Measurements from ENCODE around the gene B4GALT3. TPM values are rescaled to one million over a fixed set of nuclear protein-coding genes. Genes with fewer than 3 reads are reported as not detected.

The B4GALT3 gene
- total RNA-seq, 2 donors from 2014 or later: 55.9 to 56.5 TPM

- Mint-ChIP-seq H3K36me3 (ENCODE audit: insufficient read depth in 2 of 2) (peaks cover under 1 to 3% of the 10 kb centered on the region in 2 donors), H3K27me3 (ENCODE audit: low read depth) (no peaks in the 10 kb centered on the region), H3K4me1 (ENCODE audit: low read depth) (peaks cover 50% of the 10 kb centered on the region), H3K9me3 (no peaks in the 10 kb centered on the region), H3K27ac (peak within 1 kb of the TSS; percentile 49), H3K4me3 (peak within 1 kb of the TSS; percentile 87 to 96)
- ATAC-seq (replicated peaks in 1 of 2): no peak
- no peak for DNase-seq
Measured at GRCh38 chr1:161198897-161199431, 21.7 kb upstream of the B4GALT3 start, which contains the start of gene ADAMTS4. ADAMTS4 (minus strand) TSS chr1:161199054; CDS start chr1:161198627, 427 bp downstream.

DNA sequence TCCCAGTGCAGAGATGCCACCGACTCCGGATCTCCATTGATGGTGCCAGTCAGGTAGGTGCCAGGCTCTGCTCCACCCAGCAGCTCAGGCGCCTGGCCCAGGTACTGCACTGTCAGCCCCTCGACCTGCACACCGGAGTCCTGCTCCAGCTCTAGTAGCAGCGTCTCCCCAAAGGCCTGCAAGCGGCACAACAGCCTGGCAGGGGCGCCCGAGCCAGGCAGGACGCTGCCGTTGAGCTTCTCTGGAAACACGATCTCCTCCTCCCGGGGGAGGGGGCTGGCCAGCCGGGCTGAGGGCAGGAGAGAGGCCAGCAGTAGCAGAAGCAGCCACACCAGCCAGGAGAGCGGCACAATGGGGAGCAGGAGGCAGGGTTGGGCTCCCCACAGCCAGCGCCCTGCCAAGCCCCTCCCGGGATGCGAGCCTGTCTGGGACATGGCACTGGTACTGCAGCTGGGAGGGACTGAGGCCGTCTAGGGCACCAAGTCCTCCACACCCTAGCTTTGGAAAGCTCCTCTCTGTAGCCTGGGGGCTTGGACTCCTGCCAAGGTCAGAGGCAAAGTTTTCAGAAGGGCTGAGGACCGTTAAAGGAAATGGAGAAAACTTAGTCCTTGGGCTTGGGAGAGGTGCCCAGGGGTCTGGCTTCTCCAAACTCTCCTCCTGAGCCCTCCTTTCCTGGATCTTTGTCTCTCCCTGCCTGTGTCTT lies 21.0 kb upstream of the B4GALT3 start:
- Mint-ChIP-seq H3K9me3 (no peaks in the 10 kb centered on the region), H3K27ac (no peak overlapping the region), H3K4me1 (ENCODE audit: low read depth) (peaks cover 44% of the 10 kb centered on the region), H3K36me3 (ENCODE audit: insufficient read depth in 2 of 2) (peaks cover 0 to 3% of the 10 kb centered on the region in 2 donors), H3K27me3 (ENCODE audit: low read depth) (no peaks in the 10 kb centered on the region), H3K4me3 (no peak overlapping the region)
- DNase-seq (no peak), ATAC-seq (replicated peaks in 1 of 2) (no peak)

- Mint-ChIP-seq H3K9me3 (no peaks in the 10 kb centered on the region), H3K36me3 (ENCODE audit: insufficient read depth in 2 of 2) (peaks cover 0 to 3% of the 10 kb centered on the region in 2 donors), H3K27ac (no peak overlapping the region), H3K27me3 (ENCODE audit: low read depth) (no peaks in the 10 kb centered on the region), H3K4me1 (ENCODE audit: low read depth) (peaks cover 42% of the 10 kb centered on the region), H3K4me3 (no peak overlapping the region)
- ATAC-seq (replicated peaks in 1 of 2) (no peak), DNase-seq (no peak)
Measured at GRCh38 chr1:161197560-161198193, 20.4 kb upstream of the B4GALT3 start.

- Mint-ChIP-seq H3K4me1 (ENCODE audit: low read depth) (peaks cover 42% of the 10 kb centered on the region), H3K27me3 (ENCODE audit: low read depth) (no peaks in the 10 kb centered on the region), H3K4me3 (no peak overlapping the region), H3K27ac (no peak overlapping the region), H3K9me3 (no peaks in the 10 kb centered on the region), H3K36me3 (ENCODE audit: insufficient read depth in 2 of 2) (no peaks in the 10 kb centered on the region)
- ATAC-seq (replicated peaks in 1 of 2) (no peak), DNase-seq (no peak)
Measured at GRCh38 chr1:161196521-161197451, 19.5 kb upstream of the B4GALT3 start.

DNA sequence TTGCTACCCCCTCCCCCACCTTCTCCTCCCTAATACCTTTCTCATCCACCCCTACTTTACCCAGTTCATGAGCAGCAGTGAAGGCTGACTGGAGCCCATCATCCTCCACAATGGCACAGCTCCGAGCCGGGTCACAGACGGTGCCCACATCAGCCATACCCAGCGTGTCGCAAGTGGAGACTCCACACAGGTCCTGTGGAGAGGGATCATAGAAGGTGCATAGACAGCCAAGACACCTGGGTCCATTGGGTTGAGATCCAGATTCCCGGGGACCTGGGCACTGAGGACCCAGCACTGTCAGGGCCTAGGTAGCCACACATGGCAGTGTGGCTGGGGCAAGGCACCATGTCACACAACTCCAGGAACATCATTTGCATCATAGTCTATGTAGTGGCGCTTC lies 18.8 kb upstream of the B4GALT3 start:
- no peak for ATAC-seq (replicated peaks in 1 of 2)
- H3K27ac Mint-ChIP-seq: no peak overlapping the region

GRCh38 chr1:161195171-161195570 lies 17.9 kb upstream of the B4GALT3 start:
- ATAC-seq (replicated peaks in 1 of 2) (no peak), DNase-seq (no peak)
- Mint-ChIP-seq H3K9me3 (no peaks in the 10 kb centered on the region), H3K4me1 (ENCODE audit: low read depth) (peaks cover 26% of the 10 kb centered on the region), H3K27ac (peak overlapping the region; percentile 17), H3K4me3 (no peak overlapping the region), H3K36me3 (ENCODE audit: insufficient read depth in 2 of 2) (no peaks in the 10 kb centered on the region), H3K27me3 (ENCODE audit: low read depth) (no peaks in the 10 kb centered on the region)

More for the DNA sequence above, 18.8 kb upstream of the B4GALT3 start:
- H3K4me3 Mint-ChIP-seq: no peak overlapping the region
- DNase-seq: no peak
- H3K36me3 Mint-ChIP-seq (ENCODE audit: insufficient read depth in 2 of 2): no peaks in the 10 kb centered on the region
- no peaks in the 10 kb centered on the region for H3K9me3 Mint-ChIP-seq
- H3K27me3 Mint-ChIP-seq (ENCODE audit: low read depth): no peaks in the 10 kb centered on the region
- H3K4me1 Mint-ChIP-seq (ENCODE audit: low read depth): peaks cover 35% of the 10 kb centered on the region

- DNase-seq: no peak
- Mint-ChIP-seq H3K9me3 (no peaks in the 10 kb centered on the region), H3K27ac (no peak overlapping the region), H3K4me1 (ENCODE audit: low read depth) (peaks cover 16% of the 10 kb centered on the region), H3K27me3 (ENCODE audit: low read depth) (no peaks in the 10 kb centered on the region), H3K4me3 (no peak overlapping the region), H3K36me3 (ENCODE audit: insufficient read depth in 2 of 2) (no peaks in the 10 kb centered on the region)
- ATAC-seq (replicated peaks in 1 of 2): no peak
Measured at GRCh38 chr1:161193561-161194235, 16.4 kb upstream of the B4GALT3 start.

- no peaks in the 10 kb centered on the region for H3K27me3 Mint-ChIP-seq (ENCODE audit: low read depth)
Measured at GRCh38 chr1:161192476-161193465, 15.5 kb upstream of the B4GALT3 start.

GRCh38 chr1:161191971-161192370 lies 14.7 kb upstream of the B4GALT3 start:
- no peak overlapping the region for H3K27ac Mint-ChIP-seq
- DNase-seq (no peak), ATAC-seq (replicated peaks in 1 of 2) (no peak)
- H3K9me3 Mint-ChIP-seq: peaks cover 0 to 3% of the 10 kb centered on the region in 2 donors
- no peaks in the 10 kb centered on the region for H3K36me3 Mint-ChIP-seq (ENCODE audit: insufficient read depth in 2 of 2)
- H3K4me1 Mint-ChIP-seq (ENCODE audit: low read depth): peaks cover 30% of the 10 kb centered on the region
- no peaks in the 10 kb centered on the region for H3K27me3 Mint-ChIP-seq (ENCODE audit: low read depth)
- no peak overlapping the region for H3K4me3 Mint-ChIP-seq

More at GRCh38 chr1:161192476-161193465, 15.5 kb upstream of the B4GALT3 start:
- ATAC-seq (replicated peaks in 1 of 2) (peak; percentile 88 to 89), DNase-seq (peak; percentile 68 to 71)
- H3K4me3 Mint-ChIP-seq: no peak overlapping the region
- peaks cover 0 to 1% of the 10 kb centered on the region in 2 donors for H3K9me3 Mint-ChIP-seq
- H3K36me3 Mint-ChIP-seq (ENCODE audit: insufficient read depth in 2 of 2): no peaks in the 10 kb centered on the region
- H3K4me1 Mint-ChIP-seq (ENCODE audit: low read depth): peaks cover 22% of the 10 kb centered on the region
- peak overlapping the region; percentile 81 for H3K27ac Mint-ChIP-seq

GRCh38 chr1:161190962-161191521 lies 13.7 kb upstream of the B4GALT3 start:
- H3K27ac Mint-ChIP-seq: no peak overlapping the region
- peaks cover 0 to 3% of the 10 kb centered on the region in 2 donors for H3K9me3 Mint-ChIP-seq
- ATAC-seq (replicated peaks in 1 of 2) (no peak), DNase-seq (no peak)
- H3K4me1 Mint-ChIP-seq (ENCODE audit: low read depth): peaks cover 40% of the 10 kb centered on the region
- no peaks in the 10 kb centered on the region for H3K27me3 Mint-ChIP-seq (ENCODE audit: low read depth)
- no peak overlapping the region for H3K4me3 Mint-ChIP-seq
- no peaks in the 10 kb centered on the region for H3K36me3 Mint-ChIP-seq (ENCODE audit: insufficient read depth in 2 of 2)

DNA sequence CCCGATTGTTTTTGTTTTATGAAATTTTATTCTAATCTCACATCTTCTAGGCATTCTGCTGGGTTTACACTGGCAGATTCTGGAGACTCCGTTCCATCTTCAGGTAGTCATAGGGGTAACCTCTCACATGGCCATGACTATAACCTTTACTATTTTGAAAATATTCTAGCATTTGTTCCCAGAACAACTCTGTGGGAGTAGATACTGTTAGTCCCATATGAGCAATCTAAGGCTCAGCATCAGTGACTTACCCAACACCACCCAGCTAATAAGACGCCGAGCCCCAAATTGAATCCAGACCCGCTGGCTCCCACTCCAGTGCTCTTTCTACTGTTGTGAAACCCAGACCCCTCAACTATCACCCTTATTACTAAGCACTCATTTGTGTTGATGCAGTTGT lies 11.7 kb upstream of the B4GALT3 start:
- Mint-ChIP-seq H3K4me3 (no peak overlapping the region), H3K27ac (no peak overlapping the region), H3K36me3 (ENCODE audit: insufficient read depth in 2 of 2) (no peaks in the 10 kb centered on the region), H3K4me1 (ENCODE audit: low read depth) (peaks cover 53% of the 10 kb centered on the region), H3K27me3 (ENCODE audit: low read depth) (no peaks in the 10 kb centered on the region), H3K9me3 (peaks cover 0 to 3% of the 10 kb centered on the region in 2 donors)
- no peak for ATAC-seq (replicated peaks in 1 of 2)
- no peak for DNase-seq
